HG02970 (cell line): ENCODE measurements around the gene KCNT1.
"Not testable (repeated sequence)": the region's sequence is repeated elsewhere in the genome, so short reads cannot be mapped to it uniquely, and the experiment has no call there.

Source experiments
- ATAC-seq: cut with Tn5 transposase; IDR thresholded peaks from one replicate; pipeline ENCODE4 v1.9.1; 2021; ENCODE audit warnings: mild to moderate bottlenecking, moderate library complexity, moderate number of reproducible peaks; ENCODE audit not compliant: unreplicated experiment, low FRiP score

The KCNT1 gene

GRCh38 chr9:135671591-135672041, 30.4 kb upstream of the KCNT1 start:
- no peak for ATAC-seq

DNA sequence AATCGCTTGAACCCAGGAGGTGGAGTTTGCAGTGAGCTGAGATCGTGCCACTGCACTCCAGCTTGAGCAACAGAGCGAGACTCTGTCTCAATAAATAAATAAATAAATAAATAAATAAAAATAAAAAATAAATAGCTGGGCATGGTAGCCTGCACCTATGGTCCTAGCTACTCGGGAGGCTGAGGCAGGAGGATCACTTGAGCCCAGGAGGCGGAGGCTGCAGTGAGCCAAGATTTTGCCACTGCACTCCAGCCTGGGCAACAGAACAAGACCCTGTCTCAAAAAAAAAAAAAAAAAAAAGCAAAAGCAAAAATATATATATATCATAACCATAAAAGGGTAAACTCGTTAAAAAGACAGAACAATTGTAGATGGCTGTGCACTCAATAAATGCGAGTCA, 29.2 kb upstream of the KCNT1 start:
- ATAC-seq = not testable (repeated sequence)

GRCh38 chr9:135673941-135674340, 28.0 kb upstream of the KCNT1 start:
- no peak for ATAC-seq

- no peak for ATAC-seq
These were observed 27.0 kb upstream of the KCNT1 start for GRCh38 chr9:135674977-135675376.

DNA sequence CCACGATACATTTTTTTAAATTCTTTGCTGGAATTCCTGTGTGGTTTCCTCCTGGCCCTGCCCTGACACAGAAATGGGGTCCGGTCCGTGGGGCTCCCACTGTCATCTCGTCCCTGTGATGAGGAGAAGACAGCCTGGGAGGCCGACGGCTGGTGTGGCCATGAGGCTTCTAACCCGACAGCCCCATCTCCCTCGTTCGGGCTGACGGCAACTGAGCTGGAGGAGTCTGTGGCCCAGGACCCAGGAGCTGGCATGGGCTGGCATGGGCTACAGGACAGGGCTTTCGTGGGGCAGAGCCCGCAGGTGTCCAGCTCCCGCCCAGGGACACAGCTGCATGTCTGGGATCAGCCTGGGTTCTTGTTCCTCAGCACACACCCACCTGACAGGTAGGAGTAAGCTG, 25.1 kb upstream of the KCNT1 start:
- ATAC-seq = no peak

DNA sequence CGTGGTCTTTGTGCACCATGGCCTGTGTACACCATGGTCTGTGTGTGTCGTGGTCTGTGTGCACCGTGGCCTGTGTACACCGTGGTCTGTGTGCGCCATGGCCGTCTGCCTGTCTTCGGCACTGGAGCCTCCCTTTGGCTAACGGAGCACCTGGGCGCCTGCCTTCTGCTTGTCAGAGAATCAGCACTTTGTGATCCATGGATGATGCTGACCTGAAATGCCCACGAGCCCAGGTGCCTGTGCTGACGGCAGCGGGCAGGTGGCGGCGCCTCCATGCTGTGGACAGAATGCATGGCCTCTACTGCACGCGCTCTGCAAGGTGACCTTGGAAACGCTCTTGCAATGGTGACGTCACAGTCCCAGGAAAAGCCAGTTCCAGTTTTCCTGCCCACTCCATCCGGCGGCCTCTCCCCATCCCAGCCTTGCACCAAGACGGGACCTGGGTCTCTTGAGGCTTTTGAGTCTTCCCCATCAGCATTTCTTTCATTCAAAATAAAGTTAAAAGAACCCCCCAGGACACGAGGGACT, 24.3 kb upstream of the KCNT1 start:
- ATAC-seq = no peak

DNA sequence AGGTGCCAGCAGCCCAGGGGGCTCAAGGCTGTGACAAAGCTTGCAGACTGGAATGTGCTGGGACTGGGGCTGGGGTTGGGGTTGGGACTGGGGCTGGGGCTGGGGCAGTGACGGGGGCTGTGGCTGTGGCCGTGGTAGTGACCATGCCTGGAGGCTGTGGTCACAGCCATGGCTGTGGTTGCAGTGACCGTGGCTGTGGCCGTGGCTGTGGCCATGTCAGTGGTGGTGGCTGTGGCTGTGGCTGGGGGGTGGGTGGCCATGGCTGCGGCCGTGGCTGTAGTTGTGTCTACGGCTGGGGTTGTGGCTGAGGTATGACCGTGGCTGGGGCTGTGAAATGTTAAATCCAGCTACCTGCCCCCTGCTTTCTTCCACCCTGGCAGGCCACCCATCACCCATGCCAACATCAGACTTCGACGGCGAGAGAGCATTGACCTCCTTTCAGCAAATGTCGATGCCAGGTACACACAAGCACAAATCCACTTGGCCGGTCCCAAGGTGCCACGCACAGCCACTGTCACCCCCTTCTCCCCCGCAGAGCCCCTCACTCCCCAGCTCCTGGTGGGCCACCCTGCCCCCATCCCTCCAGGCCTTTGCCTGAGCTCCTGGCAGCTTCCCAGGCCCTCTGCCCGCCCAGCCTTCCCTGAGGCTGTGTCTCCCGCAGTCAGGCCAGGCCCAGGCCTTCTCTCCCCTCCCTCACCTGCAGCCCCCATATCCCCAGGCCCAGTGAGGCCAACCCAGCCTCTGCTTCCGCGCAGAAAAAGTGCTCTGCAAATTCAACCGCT, 23.6 kb upstream of the KCNT1 start:
- ATAC-seq = no peak

DNA sequence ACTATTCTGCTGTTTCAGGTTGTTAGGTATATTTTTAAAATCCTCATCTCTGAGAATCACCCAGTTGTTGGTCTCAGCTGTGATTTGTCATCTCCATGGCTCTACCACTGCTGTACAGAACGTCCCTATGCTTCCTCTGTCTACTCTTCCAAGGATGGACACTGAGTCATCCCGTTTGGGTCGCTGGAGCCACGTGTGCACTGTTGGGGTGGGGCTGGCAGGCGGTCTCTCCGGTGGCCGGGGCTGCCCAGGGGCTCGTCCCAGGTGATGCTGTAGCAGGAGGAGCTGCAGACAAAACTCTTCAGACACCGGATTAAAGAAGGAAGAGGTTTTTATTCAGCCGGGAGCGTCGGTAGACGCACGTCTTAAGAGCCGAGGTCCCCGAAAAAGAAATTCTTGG, 21.9 kb upstream of the KCNT1 start:
- ATAC-seq = no peak

DNA sequence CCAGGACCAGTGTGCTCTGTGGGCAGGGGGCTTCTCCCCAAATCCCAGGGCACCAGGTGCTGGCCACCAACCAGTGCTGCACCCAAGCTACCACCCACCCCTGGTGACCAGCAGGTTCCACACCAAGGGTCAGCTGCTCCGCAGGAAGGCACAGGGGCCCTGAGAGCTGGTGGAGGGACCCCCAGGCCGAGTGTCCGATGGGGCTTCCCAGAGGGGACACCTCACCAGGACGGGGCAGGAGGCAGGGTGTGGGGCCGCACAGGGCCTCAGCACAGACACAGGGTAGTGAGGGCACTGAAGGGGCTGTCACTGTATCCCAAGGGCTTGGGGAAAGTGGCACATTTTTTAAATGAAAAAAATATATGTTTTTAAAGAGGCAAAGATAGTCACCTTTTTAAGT, 20.8 kb upstream of the KCNT1 start:
- no peak for ATAC-seq

- no peak for ATAC-seq
These were observed 18.5 kb upstream of the KCNT1 start for GRCh38 chr9:135683401-135684034.

- no peak for ATAC-seq
These were observed 17.3 kb upstream of the KCNT1 start for GRCh38 chr9:135684691-135685090.

DNA sequence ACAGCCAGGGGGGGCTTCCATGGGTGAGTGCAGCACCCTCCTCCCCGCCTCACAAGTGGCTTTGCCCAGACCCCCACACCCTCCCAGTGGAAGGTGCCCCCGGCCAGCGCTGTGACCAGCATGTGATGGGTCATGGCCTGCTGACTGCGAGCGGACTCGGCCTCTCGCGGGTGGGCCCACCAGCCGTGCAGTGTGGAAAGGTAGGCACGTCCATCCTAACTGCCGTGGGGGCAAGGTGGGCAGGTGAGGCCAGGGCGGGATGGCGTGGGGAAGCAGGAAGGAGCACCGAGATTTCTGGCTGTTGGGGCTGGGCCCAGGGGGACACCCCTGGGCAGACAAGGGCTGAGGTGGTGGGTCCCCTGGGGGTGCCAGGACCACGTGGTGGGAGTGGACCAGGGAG, 14.8 kb upstream of the KCNT1 start:
- no peak for ATAC-seq

DNA sequence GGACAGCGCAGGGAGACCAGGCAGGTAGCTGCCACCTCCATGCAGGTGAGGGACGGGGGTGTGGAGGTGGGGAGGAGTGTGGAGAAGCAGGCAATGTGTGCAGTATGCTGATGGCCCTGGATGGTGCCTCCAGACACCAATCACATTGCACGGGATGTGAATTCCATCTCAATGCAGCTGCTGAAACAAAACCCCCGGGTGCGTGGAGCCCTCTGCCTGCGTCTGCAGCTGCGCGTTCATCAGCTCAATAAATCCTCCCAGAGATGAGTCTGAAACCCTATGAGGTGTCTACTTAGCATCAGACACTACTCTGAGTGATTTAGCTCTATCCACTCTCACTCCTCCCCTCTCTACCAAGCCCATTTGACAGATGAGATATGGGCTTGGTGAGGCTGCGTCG, 13.0 kb upstream of the KCNT1 start:
- ATAC-seq = no peak

- ATAC-seq = no peak
These were observed 11.0 kb upstream of the KCNT1 start for GRCh38 chr9:135690836-135691570.

GRCh38 chr9:135692410-135692809, 9.6 kb upstream of the KCNT1 start:
- no peak for ATAC-seq

GRCh38 chr9:135693265-135693664, 8.7 kb upstream of the KCNT1 start:
- ATAC-seq = no peak

- no peak for ATAC-seq
These were observed 8.2 kb upstream of the KCNT1 start for GRCh38 chr9:135693771-135694170.

DNA sequence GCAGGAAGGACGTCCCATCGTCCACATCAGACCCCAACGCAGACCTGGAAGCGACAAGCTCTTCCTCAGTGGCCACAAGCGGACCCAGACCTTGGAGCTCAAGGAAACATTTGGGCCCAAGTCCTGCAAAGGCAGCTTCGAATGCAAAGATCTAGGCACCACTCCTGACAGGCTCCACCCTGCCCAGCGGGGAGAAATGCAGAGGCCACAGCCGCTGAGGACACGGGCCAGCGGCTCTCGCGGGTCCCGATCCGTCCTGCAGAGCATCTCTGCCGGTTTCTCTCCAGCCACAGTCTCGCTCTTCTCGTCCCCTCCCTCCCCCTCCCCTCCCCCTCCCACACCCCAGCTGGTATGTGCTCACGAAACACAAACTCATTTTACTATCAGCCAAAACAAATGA, 7.6 kb upstream of the KCNT1 start:
- no peak for ATAC-seq

- ATAC-seq = no peak
These were observed 6.9 kb upstream of the KCNT1 start for GRCh38 chr9:135695036-135695435.

DNA sequence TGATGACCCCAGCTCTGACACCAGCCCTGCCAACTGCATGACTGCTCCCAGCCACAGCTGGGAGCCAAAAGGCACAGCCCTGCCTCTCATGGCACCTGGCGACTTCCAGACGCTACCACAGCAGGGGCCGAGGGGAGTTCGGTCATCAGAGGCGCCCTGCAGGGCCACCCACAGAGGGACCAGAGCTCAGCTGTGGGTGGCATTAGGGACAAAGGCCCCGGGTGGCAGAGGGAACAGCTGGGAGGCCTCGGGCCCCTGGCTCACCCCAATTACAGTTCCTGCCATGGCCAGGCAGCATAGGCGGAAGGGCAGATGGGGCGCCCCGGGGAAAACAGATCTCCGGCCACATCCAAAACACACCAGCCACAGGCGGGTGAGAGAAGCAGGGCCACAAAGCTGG, 6.3 kb upstream of the KCNT1 start:
- ATAC-seq = no peak

- ATAC-seq = no peak
These were observed 5.5 kb upstream of the KCNT1 start for GRCh38 chr9:135696446-135696845.
